HG02798 (cell line): ENCODE data around the gene ELL.

Experiments
- ATAC-seq: cut with Tn5 transposase; IDR thresholded peaks from one replicate; pipeline ENCODE4 v1.9.1; 2021; ENCODE audit warnings: mild to moderate bottlenecking; ENCODE audit not compliant: unreplicated experiment, poor library complexity

The ELL gene

GRCh38 chr19:18506101-18506930, 15.6 kb downstream of the ELL start:
- no peak for ATAC-seq

GRCh38 chr19:18504886-18505610, 16.8 kb downstream of the ELL start:
- ATAC-seq, result no peak

GRCh38 chr19:18503971-18504885, 17.6 kb downstream of the ELL start:
- no peak for ATAC-seq

- no peak for ATAC-seq
Measured at GRCh38 chr19:18503337-18503970, 18.4 kb downstream of the ELL start.

- ATAC-seq, result no peak
Measured at GRCh38 chr19:18502638-18503294, 19.1 kb downstream of the ELL start.

GRCh38 chr19:18502246-18502637, 19.6 kb downstream of the ELL start:
- ATAC-seq, result no peak

- no peak for ATAC-seq
Measured at GRCh38 chr19:18501832-18502231, 20.0 kb downstream of the ELL start.

GRCh38 chr19:18501351-18501750, 20.5 kb downstream of the ELL start:
- ATAC-seq, result no peak

- no peak for ATAC-seq
Measured at GRCh38 chr19:18500799-18501198, 21.1 kb downstream of the ELL start.

- no peak for ATAC-seq
Measured at GRCh38 chr19:18500376-18500775, 21.5 kb downstream of the ELL start.

- no peak for ATAC-seq
Measured at GRCh38 chr19:18499055-18499775, 22.7 kb downstream of the ELL start.

GRCh38 chr19:18496980-18497256, 25.0 kb downstream of the ELL start:
- no peak for ATAC-seq

GRCh38 chr19:18496167-18496979, 25.5 kb downstream of the ELL start:
- no peak for ATAC-seq

GRCh38 chr19:18495204-18495911, 26.5 kb downstream of the ELL start:
- ATAC-seq, result no peak

- no peak for ATAC-seq
Measured at GRCh38 chr19:18494267-18494607, 27.6 kb downstream of the ELL start.

GRCh38 chr19:18493440-18494266, 28.2 kb downstream of the ELL start:
- no peak for ATAC-seq
